B cell (primary cell): Measurements from ENCODE around the gene C4orf54. TPM values are rescaled to one million over a fixed set of nuclear protein-coding genes. Genes with fewer than 3 reads are reported as not detected.

Experiments
- ATAC-seq: fragments of 200-7000 bp; cut with Tn5 transposase; one replicate; pipeline ENCODE4 v1.10.0; 2021; ENCODE audit warnings: low read depth, mild to moderate bottlenecking, moderate number of reproducible peaks, moderate library complexity
- CTCF ChIA-PET: fragments of 350-600 bp; sonication (Branson Sonifier 250); formaldehyde crosslinking; loops from one replicate; lab custom pipeline; 2021; ENCODE audit warnings: antibody characterized with exemption, inconsistent platforms; lab: Charles Lee
- POLR2A ChIA-PET: fragments of 350-600 bp; sonication (Branson Sonifier 250); formaldehyde crosslinking; loops from one replicate; lab custom pipeline; 2021; ENCODE audit warnings: antibody characterized with exemption; lab: Charles Lee
- DNase-seq: peaks from one replicate; pipeline ENCODE4 v3.0.0; 2013
- H2AFZ ChIP-seq: 2 replicates; pipeline ENCODE4 v1.6.1; 2012; ENCODE audit warnings: mild to moderate bottlenecking, low read depth, low read length; ENCODE audit not compliant: insufficient read depth, poor library complexity, severe bottlenecking
- H3K27ac ChIP-seq, 2 donors: 1 replicate in 1 of 2; 2 replicates in 1 of 2; pipeline ENCODE4 v1.5.1; 2012 to 2013; ENCODE audit warnings: low read length in 2 of 2, mild to moderate bottlenecking in 2 of 2, moderate library complexity in 1 of 2
- H3K27me3 ChIP-seq, 4 experiments: fragments of 200-600 bp in 1 of 4; sonication (generic) in 1 of 4; replicated peaks in 1 of 4; 1 replicate in 2 of 4; 2 replicates in 2 of 4; pipeline versions ENCODE4 v1.6.1 to v1.7.0; 2013 to 2016; ENCODE audit warnings: low read length in 3 of 4, mild to moderate bottlenecking in 2 of 4, mixed read lengths in 1 of 4, moderate library complexity in 1 of 4; ENCODE audit not compliant: insufficient read depth in 4 of 4, control insufficient read depth in 3 of 4; ENCODE audit errors: control extremely low read depth in 1 of 4
- H3K36me3 ChIP-seq, 2 experiments: replicated peaks in 1 of 2; 1 replicate in 1 of 2; 2 replicates in 1 of 2; pipeline versions ENCODE4 v1.6.1 to v1.7.1; 2013; ENCODE audit warnings: low read length in 1 of 2; ENCODE audit not compliant: insufficient read depth in 2 of 2, control insufficient read depth in 1 of 2; ENCODE audit errors: control extremely low read depth in 1 of 2, extremely low read depth in 1 of 2
- H3K4me1 ChIP-seq, 2 donors: fragments of 200-600 bp in 1 of 2; sonication (generic) in 1 of 2; 1 replicate in 1 of 2; 2 replicates in 1 of 2; pipeline versions ENCODE4 v1.5.1 to v1.6.1; 2013 to 2017; ENCODE audit warnings: low read length in 2 of 2; ENCODE audit not compliant: control insufficient read depth in 2 of 2, insufficient read depth in 2 of 2
- H3K4me2 ChIP-seq: replicated peaks from 2 replicates; pipeline ENCODE3; 2012; ENCODE audit warnings: mild to moderate bottlenecking, low read depth, low read length; ENCODE audit not compliant: poor library complexity, severe bottlenecking
- H3K4me3 ChIP-seq, 5 experiments: fragments of 200-600 bp in 1 of 5; sonication (generic) in 1 of 5; 1 replicate in 3 of 5; 2 replicates in 2 of 5; pipeline versions ENCODE4 v1.5.1 to v1.7.0; 2011 to 2016; ENCODE audit warnings: low read length in 4 of 5, mild to moderate bottlenecking in 4 of 5, low read depth in 2 of 5, control low read depth in 1 of 5, moderate library complexity in 1 of 5; ENCODE audit not compliant: insufficient read depth in 1 of 5; ENCODE audit errors: control extremely low read depth in 1 of 5, extremely low read depth in 1 of 5
- H3K79me2 ChIP-seq: fragments of 200-600 bp; sonication (generic); one replicate; pipeline ENCODE4 v1.6.0; 2016; ENCODE audit warnings: low read length; ENCODE audit not compliant: control insufficient read depth, insufficient read depth
- H3K9ac ChIP-seq: fragments of 200-600 bp; sonication (generic); 2 replicates; pipeline ENCODE4 v1.6.1; 2017; ENCODE audit warnings: mild to moderate bottlenecking, low read length, moderate library complexity
- H3K9me3 ChIP-seq, 3 donors: one replicate each; pipeline versions ENCODE4 v1.6.1 to v1.7.1; 2013; ENCODE audit warnings: low read length in 2 of 3; ENCODE audit not compliant: control insufficient read depth in 2 of 3, insufficient read depth in 1 of 3; ENCODE audit errors: control extremely low read depth in 1 of 3
- H4K20me1 ChIP-seq: 2 replicates; pipeline ENCODE4 v1.6.0; 2012; ENCODE audit warnings: mild to moderate bottlenecking, low read length; ENCODE audit not compliant: insufficient read depth, control insufficient read depth, poor library complexity, severe bottlenecking
- H3K27ac Mint-ChIP-seq: one replicate; pipeline ENCODE4 v1.8.0; 2021; ENCODE audit warnings: mixed read lengths
- H3K27me3 Mint-ChIP-seq: one replicate; pipeline ENCODE4 v1.8.0; 2021; ENCODE audit warnings: mixed read lengths
- H3K4me1 Mint-ChIP-seq: one replicate; pipeline ENCODE4 v1.8.0; 2021; ENCODE audit warnings: mixed read lengths
- H3K4me3 Mint-ChIP-seq: one replicate; pipeline ENCODE4 v1.8.0; 2021; ENCODE audit warnings: mixed read lengths
- H3K9me3 Mint-ChIP-seq: one replicate; pipeline ENCODE4 v1.8.0; 2022; ENCODE audit warnings: mixed read lengths; ENCODE audit not compliant: insufficient read depth
- EZH2 ChIP-seq: IDR thresholded peaks from 2 replicates; pipeline ENCODE4 v1.6.1; 2012; ENCODE audit warnings: borderline replicate concordance, low read depth, mild to moderate bottlenecking, moderate library complexity, low read length; ENCODE audit not compliant: insufficient read depth, poor library complexity, severe bottlenecking
- WGBS: methylation state at CpG from one replicate; pipeline ENCODE4 v1.1.5; 2013; ENCODE audit warnings: missing lambda C conversion rate; ENCODE audit not compliant: insufficient coverage; 5-methylcytosine and 5-hydroxymethylcytosine counted together
- intact Hi-C: fragments of 100-400 bp; cut with micrococcal nuclease; formaldehyde crosslinking; loops from one replicate; pipeline ENCODE4 v1.10.0; 2022
- polyA plus RNA-seq: library from polyadenylated mRNA; depleted of rRNA; stranded (reverse); fragments of >200 nt; gene quantifications from 2 replicates; pipeline ENCODE4 v1.2.3, GENCODE V29; 2012
- total RNA-seq, 2 donors: library from RNA; stranded (reverse); fragments of 120-200 nt in 1 of 2; gene quantifications; 1 replicate in 1 of 2; 2 replicates in 1 of 2; pipeline versions ENCODE4 v1.2.3 to v1.2.4, GENCODE V29; 2013 to 2022
- TF ChIP-seq, protein P1 (sequence below): fragments of 200-600 bp; IDR thresholded peaks from one replicate; pipeline ENCODE4 v1.8.0; 2022; ENCODE audit warnings: antibody characterized with exemption, mild to moderate bottlenecking

C4orf54 gene
- total and polyA plus RNA-seq, 2 donors (not counting 1 experiment from before 2014, with no cell fraction given): not detected

DNA sequence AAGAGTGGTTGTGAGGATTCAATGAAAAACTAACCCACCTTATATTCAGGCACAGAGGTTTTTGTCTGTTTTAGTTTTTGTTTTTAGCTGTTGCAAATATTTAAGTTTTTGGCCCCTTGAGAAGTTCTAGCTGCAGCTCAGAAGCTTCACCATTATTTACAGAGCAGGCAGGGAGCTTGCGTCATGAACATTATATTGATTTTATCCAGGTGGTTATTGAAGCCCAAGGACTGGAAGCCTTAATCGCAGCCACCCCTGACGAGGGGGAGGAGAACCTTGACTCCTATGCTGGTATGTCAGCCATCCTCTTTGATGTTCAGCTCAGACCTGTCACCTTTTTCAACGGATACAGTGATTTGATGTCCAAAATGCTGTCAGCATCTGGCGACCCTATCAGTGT lies 44.9 kb downstream of the C4orf54 start:
- ChIA-PET POLR2A (no interaction called here), CTCF (interaction anchor here (0.9 to 1.0 kb wide), 2 partner anchors 14 to 196 kb away, joined by 3 read pairs; no protein-coding TSS in a partner anchor)
- no peaks in the 10 kb centered on the region for H3K4me1 ChIP-seq
- intact Hi-C loops: no loop called here
- H3K9ac ChIP-seq: no peak overlapping the region
- H3K9me3 Mint-ChIP-seq: no peaks in the 10 kb centered on the region
- H3K27ac ChIP-seq: no peak overlapping the region
- TF ChIP-seq EZH2: no peak
- TF ChIP-seq, protein P1, sequence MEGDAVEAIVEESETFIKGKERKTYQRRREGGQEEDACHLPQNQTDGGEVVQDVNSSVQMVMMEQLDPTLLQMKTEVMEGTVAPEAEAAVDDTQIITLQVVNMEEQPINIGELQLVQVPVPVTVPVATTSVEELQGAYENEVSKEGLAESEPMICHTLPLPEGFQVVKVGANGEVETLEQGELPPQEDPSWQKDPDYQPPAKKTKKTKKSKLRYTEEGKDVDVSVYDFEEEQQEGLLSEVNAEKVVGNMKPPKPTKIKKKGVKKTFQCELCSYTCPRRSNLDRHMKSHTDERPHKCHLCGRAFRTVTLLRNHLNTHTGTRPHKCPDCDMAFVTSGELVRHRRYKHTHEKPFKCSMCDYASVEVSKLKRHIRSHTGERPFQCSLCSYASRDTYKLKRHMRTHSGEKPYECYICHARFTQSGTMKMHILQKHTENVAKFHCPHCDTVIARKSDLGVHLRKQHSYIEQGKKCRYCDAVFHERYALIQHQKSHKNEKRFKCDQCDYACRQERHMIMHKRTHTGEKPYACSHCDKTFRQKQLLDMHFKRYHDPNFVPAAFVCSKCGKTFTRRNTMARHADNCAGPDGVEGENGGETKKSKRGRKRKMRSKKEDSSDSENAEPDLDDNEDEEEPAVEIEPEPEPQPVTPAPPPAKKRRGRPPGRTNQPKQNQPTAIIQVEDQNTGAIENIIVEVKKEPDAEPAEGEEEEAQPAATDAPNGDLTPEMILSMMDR: no peak
- H3K4me3 ChIP-seq: no peak overlapping the region
- no peak overlapping the region for H3K4me3 Mint-ChIP-seq
- H3K27me3 Mint-ChIP-seq: peaks cover 28% of the 10 kb centered on the region
- no peaks in the 10 kb centered on the region for H3K36me3 ChIP-seq
- no peaks in the 10 kb centered on the region for H3K79me2 ChIP-seq
- H3K4me2 ChIP-seq: no peak overlapping the region
- no peaks in the 10 kb centered on the region for H3K9me3 ChIP-seq
- DNase-seq (no peak), ATAC-seq (no peak)
- no peak overlapping the region for H2AFZ ChIP-seq
- WGBS: 90% methylated on average over 3 of the region's 5 CpGs
- H3K27me3 ChIP-seq: peaks cover 0 to 4% (median 0%) of the 10 kb centered on the region in 4 experiments
- no peaks in the 10 kb centered on the region for H3K4me1 Mint-ChIP-seq
- no peaks in the 10 kb centered on the region for H4K20me1 ChIP-seq
- no peak overlapping the region for H3K27ac Mint-ChIP-seq

DNA sequence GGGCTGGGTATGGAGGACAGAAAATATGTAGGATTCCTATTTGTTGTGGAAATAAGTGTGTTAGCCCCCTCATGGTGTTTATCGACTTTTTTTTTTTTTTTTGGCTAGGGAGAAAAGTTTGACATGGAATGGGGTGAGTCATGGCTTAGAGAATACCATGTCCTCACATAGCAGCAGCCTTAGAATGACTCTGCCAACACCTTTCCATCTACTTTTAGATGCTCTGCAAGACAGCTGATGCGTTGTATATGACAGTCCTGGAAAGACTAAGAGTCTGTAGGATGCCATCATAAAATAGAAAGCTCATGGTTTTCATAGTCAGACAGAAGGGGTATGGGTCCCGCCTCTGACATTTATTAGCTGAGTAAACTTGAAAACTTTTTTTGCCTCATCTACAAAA lies 45.3 kb downstream of the C4orf54 start:
- H3K27me3 ChIP-seq: peaks cover 0 to 4% (median 0%) of the 10 kb centered on the region in 4 experiments
- H3K36me3 ChIP-seq: no peaks in the 10 kb centered on the region
- no peak overlapping the region for H3K4me3 Mint-ChIP-seq
- H3K4me1 Mint-ChIP-seq: no peaks in the 10 kb centered on the region
- no peak overlapping the region for H3K4me3 ChIP-seq
- H3K9ac ChIP-seq: no peak overlapping the region
- no peak overlapping the region for H3K27ac Mint-ChIP-seq
- H3K4me2 ChIP-seq: no peak overlapping the region
- H3K4me1 ChIP-seq: no peaks in the 10 kb centered on the region
- H3K27me3 Mint-ChIP-seq: peaks cover 32% of the 10 kb centered on the region
- whole genome bisulfite sequencing: no CpG with 5 or more reads among the region's 3 CpGs
- DNase-seq (no peak), ATAC-seq (no peak)
- ChIA-PET POLR2A (no interaction called here), CTCF (interaction anchor here (0.9 kb wide), 1 partner anchor 13 kb away, joined by 3 read pairs; no protein-coding TSS in a partner anchor)
- H3K79me2 ChIP-seq: no peaks in the 10 kb centered on the region
- H3K9me3 ChIP-seq: no peaks in the 10 kb centered on the region
- H4K20me1 ChIP-seq: no peaks in the 10 kb centered on the region
- no peak overlapping the region for H2AFZ ChIP-seq
- H3K27ac ChIP-seq: no peak overlapping the region
- TF ChIP-seq, protein P1: no peak
- TF ChIP-seq EZH2: no peak
- peaks cover 2% of the 10 kb centered on the region for H3K9me3 Mint-ChIP-seq
- intact Hi-C loops: no loop called here
